ENCODE data around the gene THSD7B.

The THSD7B gene

DNA sequence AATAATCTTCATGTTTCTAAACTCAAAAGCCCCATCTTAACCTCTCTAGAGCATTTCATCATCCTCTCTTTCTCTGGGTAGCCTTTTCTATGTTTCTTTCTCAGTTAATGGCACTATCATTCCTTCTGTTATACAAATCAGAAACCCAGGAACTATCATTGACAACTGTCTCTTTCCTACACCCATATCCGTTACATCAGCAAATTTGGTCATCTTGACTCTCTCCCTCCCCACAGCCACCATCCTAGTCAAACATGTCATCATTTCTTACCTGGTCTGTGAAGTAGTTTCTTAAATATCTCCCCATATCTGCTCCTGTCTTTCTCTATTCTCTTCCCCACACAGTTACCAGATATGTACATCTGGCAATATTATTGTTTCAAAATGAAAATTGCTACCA lies 62.8 kb downstream of the THSD7B start:
- DNase-seq, result no peak

DNA sequence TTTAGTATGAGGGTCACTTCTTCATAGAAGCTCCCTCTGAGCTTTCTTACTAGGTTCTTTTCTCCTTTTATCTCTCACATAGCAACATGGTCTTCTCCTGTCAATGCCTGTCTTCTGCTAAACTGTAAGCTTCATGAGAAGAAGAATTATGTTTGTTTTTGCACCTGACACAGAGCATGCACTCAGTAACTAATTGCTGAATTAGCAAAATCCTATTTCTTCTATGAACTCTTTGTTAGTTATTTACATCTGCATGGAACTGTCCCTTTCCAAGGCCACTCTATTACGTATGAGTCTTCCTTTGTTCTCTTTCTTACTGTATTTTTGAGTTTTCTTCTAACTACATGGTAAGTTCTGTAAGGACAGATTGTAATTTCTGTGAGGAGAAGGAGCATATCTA lies 63.4 kb downstream of the THSD7B start:
- DNase-seq, result no peak

DNA sequence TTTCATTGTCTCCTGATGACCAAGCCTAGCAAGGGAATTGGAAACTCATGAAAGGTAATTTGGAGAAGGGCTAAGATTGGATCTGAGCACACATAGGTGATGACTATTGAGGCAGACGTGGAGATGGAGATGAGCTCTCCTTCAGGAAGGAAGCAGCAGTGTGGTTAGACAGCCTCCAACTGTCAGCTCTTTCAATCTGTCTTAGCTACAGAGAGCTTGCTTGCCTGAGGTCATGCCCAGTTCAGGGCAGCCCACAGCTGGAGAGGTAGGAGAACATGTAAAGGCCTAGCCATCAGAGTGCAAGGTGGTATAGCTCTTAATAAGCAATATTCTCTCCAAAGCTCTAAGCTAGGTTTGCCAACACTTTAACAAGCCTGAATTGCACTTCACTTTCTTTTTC lies 79.2 kb downstream of the THSD7B start:
- DNase-seq, result no peak

DNA sequence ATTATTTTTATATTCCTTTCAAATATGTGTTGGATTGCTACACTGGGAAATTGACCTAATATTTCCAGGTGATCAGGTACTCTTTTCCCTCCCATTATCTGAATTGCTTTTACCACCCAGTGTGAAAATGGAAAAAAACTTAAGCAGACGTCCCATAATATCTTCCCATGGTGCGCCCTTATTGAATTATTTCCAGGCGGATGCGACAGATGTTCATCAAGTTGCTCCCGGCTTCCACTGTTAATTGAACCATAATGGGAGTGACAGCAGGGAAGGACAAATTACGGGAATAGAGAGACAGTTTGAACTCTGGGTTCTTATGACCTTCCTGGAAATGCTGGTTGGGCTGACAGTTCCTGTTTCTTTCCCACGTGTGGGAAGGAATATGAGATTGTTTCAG lies 93.3 kb downstream of the THSD7B start:
- DNase-seq, result no peak

DNA sequence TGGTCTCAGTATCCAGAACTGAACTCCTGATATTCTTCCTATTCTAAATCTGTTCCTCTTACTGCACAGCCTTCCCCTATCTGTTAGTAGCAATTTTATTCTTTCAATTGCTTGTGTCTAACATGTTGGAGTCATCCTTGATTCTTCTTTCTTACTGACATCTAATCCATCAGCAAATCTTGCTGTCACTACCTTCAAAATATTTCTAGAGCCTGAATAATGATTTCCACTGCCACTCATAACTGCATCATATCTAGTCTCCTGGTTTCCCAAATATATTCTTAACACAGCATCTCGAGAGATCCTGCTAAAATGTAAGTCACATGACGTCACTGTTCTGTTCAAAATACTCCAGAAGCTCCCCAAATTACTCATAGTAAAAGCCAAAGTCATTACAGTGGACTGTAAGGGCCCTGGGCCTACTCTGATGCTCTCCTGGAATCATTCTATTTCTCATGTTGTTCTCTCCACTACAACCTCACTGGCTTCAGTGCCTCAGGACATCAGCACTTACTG lies 95.2 kb downstream of the THSD7B start:
- no peak for DNase-seq

DNA sequence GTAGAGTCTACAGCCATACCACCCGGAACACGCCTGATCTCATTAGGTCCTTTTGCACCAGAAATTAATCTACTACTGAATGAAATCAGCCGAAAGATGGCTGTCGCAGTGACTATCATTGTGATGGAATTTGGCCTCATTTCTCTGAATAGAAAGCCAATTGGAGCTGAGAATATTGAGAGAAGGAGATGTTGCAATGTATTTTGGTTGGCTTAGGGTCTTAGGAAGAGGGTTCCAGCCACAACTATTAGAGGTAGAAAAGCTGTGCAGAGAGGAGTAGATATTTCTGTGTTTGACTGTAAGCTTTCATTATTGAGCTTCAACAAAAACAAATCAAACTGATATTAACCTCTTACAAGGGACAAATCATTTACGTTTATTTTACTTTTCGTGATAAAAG lies 98.1 kb downstream of the THSD7B start:
- DNase-seq, result no peak

DNA sequence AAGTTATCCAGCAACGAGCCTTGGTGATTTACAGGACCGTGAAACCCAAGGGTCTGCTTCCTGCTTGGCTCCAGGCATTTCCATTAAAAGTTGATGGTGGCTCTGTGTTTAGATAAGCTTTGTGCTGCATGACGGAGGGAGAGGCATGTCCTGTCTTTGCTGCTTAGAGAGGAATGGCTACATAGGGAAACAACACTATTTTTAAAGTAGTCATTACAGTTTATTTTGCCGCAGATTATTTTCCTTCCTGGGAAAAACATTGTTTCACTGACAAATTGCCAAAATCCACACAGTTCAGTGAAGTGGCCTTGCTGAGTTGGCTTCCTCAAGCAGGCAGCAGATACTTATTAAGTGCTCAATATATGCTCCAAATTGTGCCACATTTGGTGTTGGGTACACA lies 98.5 kb downstream of the THSD7B start:
- DNase-seq, result no peak

DNA sequence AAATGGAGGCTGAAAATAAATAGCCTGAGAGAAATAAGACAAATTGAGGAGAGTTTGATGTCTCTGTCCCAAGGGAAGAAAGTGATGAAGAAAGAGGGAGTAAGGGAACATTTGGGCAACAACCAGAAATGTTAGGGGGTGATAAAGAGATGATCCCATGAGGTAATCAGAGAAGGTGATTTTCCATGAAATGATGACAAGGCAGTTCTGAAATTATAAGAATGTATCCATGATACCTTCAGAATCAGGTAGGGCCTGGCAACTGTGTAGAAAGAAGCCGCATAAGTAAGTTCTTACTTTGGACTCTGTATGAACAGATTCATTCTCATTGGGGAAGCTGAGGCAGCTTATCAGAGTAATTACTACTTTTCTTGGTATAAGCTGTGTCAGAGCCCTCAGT lies 106.1 kb downstream of the THSD7B start:
- DNase-seq, result no peak

DNA sequence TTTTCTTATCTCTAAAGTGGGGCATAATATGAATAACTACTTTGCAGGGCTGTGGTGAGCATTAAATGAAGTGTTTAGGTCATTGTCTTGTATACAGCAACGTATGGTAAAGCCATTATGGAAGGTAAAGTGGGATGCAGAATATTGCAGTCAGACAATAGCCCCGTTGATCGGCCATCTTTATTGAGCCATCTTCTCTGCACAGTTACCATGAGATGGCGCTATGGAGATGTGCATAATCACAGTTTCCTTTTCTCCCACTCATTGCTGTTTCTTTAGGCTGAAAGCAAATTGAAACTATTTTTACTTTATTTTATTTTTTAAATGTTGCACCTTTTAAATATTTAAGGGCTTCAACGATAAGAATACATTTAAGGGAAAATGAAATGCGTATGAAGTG lies 108.9 kb downstream of the THSD7B start:
- no peak for DNase-seq

DNA sequence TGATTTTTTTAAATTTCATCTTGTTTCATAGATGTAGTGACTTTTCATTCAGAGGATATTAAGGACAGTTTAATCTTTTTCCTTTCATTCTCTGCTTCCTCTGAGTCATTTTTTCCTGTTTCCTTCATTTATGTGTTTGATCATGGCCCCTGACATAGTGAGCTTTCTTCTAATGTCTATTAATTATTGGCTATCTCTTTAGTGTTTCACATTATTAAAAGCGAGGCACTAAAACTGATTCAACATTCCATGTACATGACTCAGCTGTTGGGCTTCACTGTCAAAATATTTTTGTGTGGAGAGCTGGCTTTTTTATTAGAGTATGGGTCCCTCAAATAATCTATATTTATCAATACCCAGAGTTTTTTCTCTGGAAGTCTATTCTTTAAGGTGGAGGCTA lies 125.8 kb downstream of the THSD7B start:
- DNase-seq, result no peak

DNA sequence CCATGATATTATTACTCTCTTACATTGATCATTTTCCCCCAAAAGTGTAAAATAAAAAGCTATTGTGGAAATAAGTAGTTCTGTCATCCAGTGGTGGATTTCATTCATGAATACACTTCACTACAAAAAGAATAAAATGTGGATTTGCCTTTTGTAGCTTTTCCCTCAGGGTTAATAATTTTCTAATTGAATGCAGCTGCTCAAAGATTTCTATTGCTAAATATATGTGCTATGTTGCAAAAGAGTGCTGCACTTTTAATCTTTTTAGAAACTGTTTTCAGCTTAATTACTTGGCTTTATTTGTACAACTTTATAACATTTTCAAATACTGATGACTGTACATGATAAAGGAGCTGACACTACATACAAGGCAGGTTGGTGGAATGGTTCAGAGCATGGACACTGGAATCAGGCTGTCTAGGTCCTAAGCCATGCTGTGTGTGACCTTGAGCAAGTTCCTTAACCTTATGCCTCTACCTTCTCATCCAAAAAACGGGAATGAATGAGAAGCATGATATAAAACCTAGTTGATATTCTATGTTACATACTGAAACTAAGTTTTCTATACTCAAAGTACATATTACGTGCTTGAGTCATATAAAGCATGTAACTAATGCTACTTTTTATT lies 128.8 kb downstream of the THSD7B start:
- no peak for DNase-seq

DNA sequence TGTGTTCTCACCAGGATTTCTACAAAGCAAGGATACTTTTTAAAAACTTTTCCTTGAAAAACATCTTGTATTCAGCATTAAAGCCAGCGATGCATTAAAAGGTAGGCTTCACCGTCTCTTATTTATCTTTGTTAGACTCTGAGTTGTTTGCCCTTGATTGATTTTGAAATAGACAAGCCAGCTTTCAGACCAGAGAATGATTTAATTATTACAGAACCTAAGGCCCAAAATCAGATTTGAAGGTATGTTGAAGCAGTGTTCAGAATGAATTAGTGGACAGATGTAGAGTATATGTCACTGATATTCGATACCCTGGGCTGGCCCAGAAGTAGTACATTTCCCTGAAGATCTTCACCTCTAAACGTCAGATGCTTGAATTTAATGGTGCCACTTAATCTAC lies 136.4 kb downstream of the THSD7B start:
- DNase-seq, result no peak

DNA sequence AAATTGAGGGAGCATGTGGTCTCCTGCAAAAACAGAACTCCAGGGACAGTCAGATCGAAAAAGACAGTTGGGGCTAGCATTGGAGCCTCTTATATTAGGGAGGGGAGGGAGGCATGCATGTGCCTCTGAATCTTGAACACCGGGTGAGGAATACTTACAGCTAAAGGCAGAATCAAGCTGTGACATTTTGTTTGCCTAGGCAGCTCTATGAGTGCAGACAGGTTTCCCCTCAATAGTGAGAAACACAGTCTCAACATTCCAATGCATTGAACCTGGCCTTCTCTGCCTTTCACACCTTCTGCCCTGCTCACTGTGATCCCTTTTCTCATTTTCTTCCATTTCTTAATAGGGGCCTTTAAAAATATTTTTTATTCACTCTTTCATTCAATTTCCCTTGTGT lies 140.4 kb downstream of the THSD7B start:
- no peak for DNase-seq

DNA sequence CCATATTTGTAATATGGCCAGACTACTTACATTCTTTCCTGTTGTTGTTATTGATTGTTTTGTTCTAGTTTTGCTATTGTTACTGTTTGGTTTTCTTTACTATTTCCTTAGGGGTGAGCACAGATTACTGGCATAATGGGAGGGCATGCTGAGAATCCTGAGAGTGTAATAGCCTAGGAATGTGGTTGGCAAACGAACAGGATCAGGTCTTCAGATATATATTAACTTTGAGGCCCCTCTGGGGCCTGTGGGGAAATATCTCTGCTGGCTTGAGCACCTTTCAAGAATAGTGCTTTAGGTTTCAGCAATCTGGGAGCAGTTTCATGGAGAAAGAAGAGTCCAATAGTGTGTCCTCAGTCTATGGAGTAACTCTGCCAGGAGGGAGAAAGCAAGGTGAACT lies 144.4 kb downstream of the THSD7B start:
- no peak for DNase-seq

DNA sequence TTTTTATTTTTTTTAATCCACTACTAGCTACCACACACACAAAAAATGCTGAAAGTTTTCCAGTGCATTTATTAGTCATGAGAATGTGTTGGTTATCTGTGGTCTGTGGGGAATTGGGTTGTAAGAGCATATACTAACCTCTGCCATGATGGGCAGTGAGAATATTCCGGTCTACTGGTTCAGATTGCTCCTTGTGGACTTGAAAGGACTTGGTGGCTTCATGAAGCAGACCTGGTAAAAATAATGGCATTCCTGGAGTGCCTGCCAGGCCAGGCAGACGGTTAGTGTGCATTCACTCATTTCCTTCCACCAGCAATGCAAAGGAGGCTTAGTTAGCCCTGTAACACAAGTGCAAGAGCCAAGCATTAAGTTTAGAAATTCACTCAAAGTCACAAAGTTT lies 150.8 kb downstream of the THSD7B start:
- DNase-seq, result no peak

DNA sequence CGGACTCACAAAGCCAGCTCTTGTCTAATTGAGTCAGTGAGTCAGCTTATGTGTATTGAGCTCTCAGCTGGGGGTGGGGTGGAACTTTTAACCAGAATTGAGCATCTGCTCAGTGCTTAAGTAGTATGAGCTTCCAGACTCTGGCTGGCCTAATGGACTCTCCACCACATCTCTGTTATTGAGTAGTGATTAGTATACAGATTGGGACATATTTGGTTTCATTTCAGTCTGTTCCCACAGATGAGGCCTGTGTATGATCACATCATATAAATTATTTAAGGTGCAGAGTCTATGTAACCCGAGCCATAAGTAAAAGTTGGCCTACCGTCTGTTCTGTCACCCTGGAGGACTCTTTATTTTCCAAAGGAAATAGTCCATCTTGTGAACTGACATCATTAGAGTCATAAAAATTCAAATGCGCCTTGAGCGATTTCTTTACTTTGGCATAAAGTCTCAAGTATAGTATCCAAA lies 152.1 kb downstream of the THSD7B start:
- DNase-seq, result no peak

DNA sequence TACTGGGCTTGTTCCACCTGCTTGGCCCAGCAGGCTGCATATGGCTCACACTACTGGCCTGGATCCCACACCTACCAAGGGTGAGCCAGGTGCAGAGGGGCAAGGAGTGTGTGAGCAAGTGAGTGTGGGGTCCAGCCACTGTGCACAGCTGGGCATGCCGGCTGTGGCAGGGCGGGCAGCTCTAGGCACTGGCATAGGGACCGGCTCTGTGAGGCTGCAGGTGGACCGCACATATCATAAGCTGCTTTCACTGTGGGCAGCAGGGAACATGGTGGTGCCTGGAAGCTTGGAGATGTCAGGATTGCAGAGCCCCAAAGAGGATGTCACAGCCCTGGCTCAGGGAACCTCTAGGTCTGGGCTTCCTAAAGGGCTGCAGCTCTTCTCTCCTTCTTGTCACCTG lies 154.3 kb downstream of the THSD7B start:
- DNase-seq, result no peak

DNA sequence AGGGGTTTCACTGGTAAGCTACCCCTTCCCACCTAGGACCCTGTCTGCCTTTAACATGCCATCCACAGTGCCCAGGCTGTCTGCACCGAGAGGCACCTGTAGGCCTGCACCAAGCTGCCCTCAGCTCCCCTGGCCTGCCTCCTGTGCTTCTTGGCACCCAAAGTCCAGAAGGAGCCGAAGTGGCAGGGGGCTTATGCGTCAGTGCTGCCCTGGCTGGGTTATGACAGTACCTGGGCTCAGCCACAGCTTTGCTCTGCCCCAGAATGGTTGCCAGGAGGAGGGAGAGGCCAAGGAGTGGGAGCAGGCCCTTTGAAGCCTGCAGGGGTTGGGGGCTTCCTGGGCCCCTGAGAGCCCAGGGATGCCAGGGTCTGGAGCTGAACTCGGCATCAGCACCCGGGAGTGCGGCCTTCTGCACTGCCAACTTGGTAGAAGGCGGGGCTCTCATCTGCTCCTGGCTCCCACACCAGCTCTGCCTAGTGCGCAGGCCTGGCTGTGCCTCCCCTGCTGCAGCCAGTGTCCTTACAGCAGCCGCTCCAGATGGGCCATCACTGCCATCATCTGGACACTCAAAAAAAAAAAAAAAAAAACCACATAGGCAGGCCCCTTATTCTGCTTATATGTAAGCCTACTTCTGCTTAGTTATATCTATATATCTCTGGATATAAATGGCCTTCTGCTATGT lies 155.4 kb downstream of the THSD7B start:
- no peak for DNase-seq

DNA sequence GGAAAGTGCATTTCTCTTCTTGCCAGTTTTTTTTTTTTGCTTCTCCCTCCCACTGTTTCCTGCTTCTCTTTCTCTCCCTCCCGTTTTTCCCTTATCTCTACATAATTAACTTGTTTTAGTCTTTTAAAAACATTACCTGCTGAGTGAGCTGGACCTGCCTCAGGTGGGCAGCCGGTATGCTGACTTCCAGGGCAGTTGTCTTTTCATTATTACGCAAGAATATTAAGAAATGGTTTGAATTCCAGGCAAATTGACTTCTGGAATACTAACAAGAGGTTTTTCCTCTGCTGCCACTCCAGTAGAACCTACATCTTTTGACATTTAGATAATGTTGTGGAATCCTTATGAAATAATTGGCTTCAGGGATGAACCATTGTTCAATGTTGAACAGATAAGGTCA lies 161.8 kb downstream of the THSD7B start:
- no peak for DNase-seq

DNA sequence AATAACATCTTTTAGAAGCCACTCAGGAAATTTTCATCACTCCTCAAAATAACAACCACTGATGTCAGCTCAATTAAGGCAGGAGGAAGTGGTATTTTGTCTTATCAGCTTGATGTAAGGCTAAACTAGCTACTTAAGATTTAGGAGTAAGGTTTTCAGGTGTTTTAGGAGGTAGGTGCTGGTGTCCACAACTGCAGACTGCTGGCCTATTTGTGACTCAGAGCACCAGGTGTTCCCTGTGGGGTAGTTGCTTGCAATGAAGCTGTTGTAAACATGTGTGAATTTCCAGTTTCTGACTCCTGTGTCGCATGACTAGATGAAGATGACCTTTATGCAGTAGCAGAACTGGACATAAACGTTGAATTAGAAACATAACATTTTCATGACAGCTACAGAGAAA lies 164.2 kb downstream of the THSD7B start:
- DNase-seq, result no peak

DNA sequence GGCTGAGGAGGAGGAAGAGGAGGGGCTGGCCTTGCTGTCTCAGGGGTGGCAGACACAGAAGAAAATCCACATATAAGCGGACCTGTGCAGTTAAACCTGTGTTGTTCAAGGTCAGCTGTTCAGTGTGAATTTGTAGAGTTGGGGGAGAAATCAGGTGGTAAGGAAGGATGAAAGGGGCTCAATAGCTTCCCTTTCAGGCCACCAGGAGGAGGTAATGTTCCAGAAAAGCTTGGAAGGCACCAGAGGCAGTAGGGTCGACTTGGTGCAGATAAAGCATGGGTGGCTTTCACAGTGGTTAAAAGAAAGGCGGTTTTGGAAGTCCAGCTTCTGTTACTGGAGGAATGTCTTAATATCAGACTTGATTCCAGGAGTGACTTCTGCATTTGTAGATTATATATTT lies 167.4 kb downstream of the THSD7B start:
- DNase-seq, result no peak

DNA sequence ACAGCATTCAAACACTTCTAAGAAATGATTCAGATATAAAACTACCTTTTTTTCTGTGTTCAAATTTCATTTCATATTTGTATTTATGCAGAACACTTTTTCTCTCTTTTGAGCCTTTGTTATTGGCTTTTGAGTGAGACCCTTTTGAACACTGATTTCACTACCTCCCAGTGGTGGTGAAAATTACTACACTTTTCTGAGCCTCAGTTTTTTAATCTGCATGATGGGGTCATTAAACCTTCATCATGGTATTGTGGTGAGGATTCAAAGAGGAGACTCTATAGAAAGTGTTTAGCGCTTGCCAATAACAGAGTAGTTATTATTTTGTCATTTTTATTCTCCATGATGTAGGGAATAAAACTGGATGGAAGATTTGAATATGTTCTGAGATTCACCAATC lies 169.8 kb downstream of the THSD7B start:
- DNase-seq, result no peak

DNA sequence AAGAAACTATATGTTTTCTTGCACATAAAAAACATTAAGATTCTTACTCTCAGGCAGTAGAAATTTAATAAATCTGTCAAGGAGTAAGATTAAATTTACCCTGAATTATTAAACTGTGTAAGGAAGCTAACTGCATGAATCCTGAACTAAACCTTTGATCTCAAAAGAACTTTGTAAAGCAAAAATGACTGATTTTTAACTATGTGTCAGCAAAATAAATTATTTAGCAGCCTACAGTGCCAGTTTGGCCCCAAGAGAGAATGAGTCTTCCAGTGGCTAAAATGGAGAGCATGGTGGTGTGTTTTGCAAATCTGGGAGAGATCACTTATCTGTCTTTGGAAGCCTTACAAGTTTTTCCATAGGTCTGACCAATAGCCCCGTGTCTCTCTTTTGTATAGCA lies 190.7 kb downstream of the THSD7B start:
- no peak for DNase-seq

DNA sequence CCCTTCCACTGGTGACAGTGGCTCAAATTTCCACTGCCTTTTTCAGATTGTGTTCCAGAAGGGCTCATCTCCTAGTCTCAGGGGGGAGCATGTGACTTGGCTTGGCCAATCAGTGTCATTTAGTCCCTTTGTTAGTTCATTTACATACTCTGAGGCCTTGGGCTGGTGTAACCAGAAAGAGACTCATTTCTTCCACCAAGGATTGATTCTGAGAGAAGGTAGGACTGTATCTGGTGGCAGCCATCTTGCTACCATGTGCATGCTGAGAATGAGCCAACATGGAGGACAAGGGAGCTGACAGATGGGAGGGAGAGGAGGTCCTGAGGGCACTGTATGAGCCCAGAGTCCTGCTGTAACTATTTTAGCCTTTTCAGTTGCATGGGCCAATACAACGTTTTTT lies 191.7 kb downstream of the THSD7B start:
- no peak for DNase-seq
